ENCODE measurements around the gene PAPPA2. TPM values are rescaled to one million over a fixed set of nuclear protein-coding genes. Genes with fewer than 3 reads are reported as not detected.

The PAPPA2 gene
- total and polyA plus RNA-seq, 2 of the 4 experiments (the other 2 are of a cell fraction), result 0.10 to 0.18 TPM

GRCh38 chr1:176471338-176472121, 8.6 kb downstream of the PAPPA2 start:
- Histone ChIP-seq H2BK120ac (ENCODE audit: low read depth, low read length) (no peak overlapping the region), H2BK15ac (ENCODE audit: low read depth, low read length) (no peak overlapping the region), H3K36me3 (ENCODE audit: control insufficient read depth, insufficient read depth, low read length) (no peaks in the 10 kb centered on the region), H3K9me1 (ENCODE audit: insufficient read depth, low read length) (no peaks in the 10 kb centered on the region), H3K4ac (ENCODE audit: low read depth, low read length) (no peak overlapping the region), H2AK5ac (ENCODE audit: low read depth, low read length) (no peak overlapping the region), H4K8ac (ENCODE audit: low read depth in 2 of 2, low read length in 2 of 2) (no peak overlapping the region), H3K27ac (ENCODE audit: insufficient read depth, low read length) (no peak overlapping the region), H2BK20ac (ENCODE audit: low read depth, low read length) (no peak overlapping the region), H3K4me1 (ENCODE audit: control insufficient read depth, insufficient read depth, low read length) (no peaks in the 10 kb centered on the region), H3K9me3 (ENCODE audit: control insufficient read depth, insufficient read depth, low read length) (peaks cover 4% of the 10 kb centered on the region), H3K18ac (ENCODE audit: low read depth, low read length) (no peak overlapping the region), H3K79me1 (ENCODE audit: low read depth in 1 of 2, low read length in 2 of 2) (no peaks in the 10 kb centered on the region), H3K9ac (ENCODE audit: low read depth, low read length) (no peak overlapping the region), H3K23ac (ENCODE audit: low read depth, low read length) (no peak overlapping the region), H3K14ac (replicated peaks; ENCODE audit: low read depth, low read length) (no peak overlapping the region), H3K4me2 (ENCODE audit: low read depth, low read length) (no peak overlapping the region), H4K91ac (ENCODE audit: insufficient read depth, low read depth, low read length) (no peak overlapping the region), H3K56ac (ENCODE audit: extremely low read depth, insufficient read depth, low read length) (no peak overlapping the region), H3K27me3 (ENCODE audit: control insufficient read depth, insufficient read depth, low read length) (no peaks in the 10 kb centered on the region), H4K5ac (ENCODE audit: low read depth, low read length) (no peak overlapping the region), H2AFZ (replicated peaks; ENCODE audit: low read length, poor library complexity) (no peak overlapping the region), H2BK5ac (ENCODE audit: low read depth, low read length, poor library complexity, severe bottlenecking) (no peak overlapping the region), H4K20me1 (ENCODE audit: insufficient read depth, low read length) (no peaks in the 10 kb centered on the region), H3K4me3 (ENCODE audit: insufficient read depth, low read depth, low read length) (no peak overlapping the region), H2AK9ac (replicated peaks; ENCODE audit: low read depth, low read length, poor library complexity) (no peak overlapping the region)
- DNase-seq (no peak), ATAC-seq (ENCODE audit: low read depth) (no peak)
- CTCF ChIA-PET, result no interaction called here
- POLR2A ChIA-PET (ENCODE audit: unreplicated experiment), result interaction anchor here (0.5 kb wide), 1 partner anchor 424 kb away, joined by 5 read pairs; no protein-coding TSS in a partner anchor
- in situ Hi-C loops (cut with MboI; ENCODE audit: low sequenced_read_pairs), result no loop called here
- no peak for TF ChIP-seq FOS (IDR thresholded peaks at IDR 0.05; ENCODE audit: low read depth, low read length)
- no peak for TF ChIP-seq MAZ (IDR thresholded peaks at IDR 0.05; ENCODE audit: borderline replicate concordance, low read depth, low read length)
- no peak for TF ChIP-seq CEBPB (IDR thresholded peaks at IDR 0.05; ENCODE audit: low read depth, low read length)
- no peak for TF ChIP-seq RAD21 (IDR thresholded peaks at IDR 0.05; ENCODE audit: low read length)
- TF ChIP-seq MAFK (IDR thresholded peaks at IDR 0.05; ENCODE audit: low read depth, low read length), result no peak
- TF ChIP-seq CHD1 (IDR thresholded peaks at IDR 0.05; ENCODE audit: low read depth, low read length), result no peak
- TF ChIP-seq NFE2L2 (IDR thresholded peaks at IDR 0.05; ENCODE audit: low read depth, low read length), result no peak
- TF ChIP-seq BHLHE40 (IDR thresholded peaks at IDR 0.05; ENCODE audit: low read depth, low read length), result no peak
- no peak for TF ChIP-seq MXI1 (IDR thresholded peaks at IDR 0.05; ENCODE audit: borderline replicate concordance, low read depth, low read length)
- TF ChIP-seq POLR2A (IDR thresholded peaks at IDR 0.05; ENCODE audit: low read depth, low read length), result no peak
- TF ChIP-seq USF2 (IDR thresholded peaks at IDR 0.05; ENCODE audit: low read depth, low read length), result no peak
- no peak for TF ChIP-seq ELK1 (IDR thresholded peaks at IDR 0.05; ENCODE audit: borderline replicate concordance, low read depth, low read length)
- dilution Hi-C loops (cut with HindIII; ENCODE audit: low sequenced_read_pairs, unreplicated experiment), result no loop called here
- BruUV-seq (replicated peaks), result no TSS peak
- WGBS, 2 experiments (ENCODE audit: extremely low coverage in 2 of 2, insufficient read length in 1 of 2), result 20% methylated on average over 1 of the region's 5 CpGs; no CpG with 5 or more reads in 1 of the 2 experiments
- intact Hi-C loops (cut with micrococcal nuclease), result no loop called here
